OCI-LY1 (cell line): ENCODE measurements around the gene DDI1.
A peak's percentile ranks its signal among the peaks of the same experiment; 100 is the strongest.

ENCODE experiments used
- H2AFZ ChIP-seq: fragments of 200-600 bp; sonication (generic), shearing (Covaris generic); 2 replicates; pipeline ENCODE4 v1.6.0; 2014; ENCODE audit warnings: antibody characterized with exemption, mild to moderate bottlenecking, low read length
- H3F3A ChIP-seq: fragments of 200-600 bp; sonication (generic), shearing (Covaris generic); 2 replicates; pipeline ENCODE4 v1.6.0; 2014; ENCODE audit warnings: mild to moderate bottlenecking, antibody characterized with exemption, low read length, moderate library complexity; ENCODE audit not compliant: insufficient read depth
- H3K27ac ChIP-seq: fragments of 200-600 bp; sonication (generic); 2 replicates; pipeline ENCODE4 v1.5.1; 2014; ENCODE audit warnings: low read length, mixed run types, mild to moderate bottlenecking, low read depth; ENCODE audit not compliant: poor library complexity, severe bottlenecking
- H3K27me3 ChIP-seq: fragments of 200-600 bp; sonication (generic); 2 replicates; pipeline ENCODE4 v1.6.0; 2014; ENCODE audit warnings: antibody characterized with exemption, mild to moderate bottlenecking, low read length, moderate library complexity; ENCODE audit not compliant: insufficient read depth
- H3K36me3 ChIP-seq: fragments of 200-600 bp; sonication (generic); 2 replicates; pipeline ENCODE4 v1.6.1; 2014; ENCODE audit warnings: mild to moderate bottlenecking, antibody characterized with exemption, low read length, moderate library complexity, mixed read lengths; ENCODE audit not compliant: insufficient read depth
- H3K4me1 ChIP-seq: fragments of 200-600 bp; sonication (generic); 2 replicates; pipeline ENCODE4 v1.5.1; 2014; ENCODE audit warnings: mild to moderate bottlenecking, low read length, moderate library complexity; ENCODE audit not compliant: insufficient read depth, severe bottlenecking
- H3K4me2 ChIP-seq: fragments of 200-600 bp; sonication (generic), shearing (Covaris generic); 2 replicates; pipeline ENCODE4 v1.6.1; 2014; ENCODE audit warnings: low read length
- H3K4me3 ChIP-seq: fragments of 200-600 bp; sonication (generic); 2 replicates; pipeline ENCODE4 v1.5.1; 2014; ENCODE audit warnings: low read length, low read depth, mild to moderate bottlenecking, mixed read lengths; ENCODE audit not compliant: poor library complexity, severe bottlenecking
- H3K79me2 ChIP-seq: fragments of 200-600 bp; shearing (Covaris generic); 2 replicates; pipeline ENCODE4 v1.6.1; 2016; ENCODE audit warnings: mixed run types, low read length, mixed read lengths; ENCODE audit not compliant: insufficient read depth
- H3K9ac ChIP-seq: fragments of 200-600 bp; sonication (generic), shearing (Covaris generic); 2 replicates; pipeline ENCODE4 v1.6.1; 2014; ENCODE audit warnings: mild to moderate bottlenecking, low read length, mixed read lengths
- H3K9me2 ChIP-seq: fragments of 200-600 bp; sonication (generic), shearing (Covaris generic); 2 replicates; pipeline ENCODE4 v1.6.1; 2014; ENCODE audit warnings: low read depth, mild to moderate bottlenecking, low read length, mixed read lengths
- H3K9me3 ChIP-seq: fragments of 200-600 bp; shearing (Covaris generic); 2 replicates; pipeline ENCODE4 v1.6.1; 2014; ENCODE audit warnings: low read length, mixed read lengths
- H4K20me1 ChIP-seq: fragments of 200-600 bp; sonication (generic), shearing (Covaris generic); 2 replicates; pipeline ENCODE4 v1.6.0; 2016; ENCODE audit warnings: mild to moderate bottlenecking, low read length; ENCODE audit not compliant: insufficient read depth
- CTCF ChIP-seq: fragments of 200-600 bp; sonication (generic), shearing (Covaris generic); IDR thresholded peaks from 2 replicates; pipeline ENCODE4 v1.5.1; 2017; ENCODE audit warnings: mild to moderate bottlenecking, antibody characterized with exemption, low read length, moderate library complexity, mixed read lengths
- EZH2 ChIP-seq: fragments of 200-600 bp; sonication (generic), shearing (Covaris generic); IDR thresholded peaks from 2 replicates; pipeline ENCODE4 v1.8.0; 2017; ENCODE audit warnings: borderline replicate concordance, mixed run types, mild to moderate bottlenecking, antibody characterized with exemption, low read length, moderate library complexity, mixed read lengths

The DDI1 gene

DNA sequence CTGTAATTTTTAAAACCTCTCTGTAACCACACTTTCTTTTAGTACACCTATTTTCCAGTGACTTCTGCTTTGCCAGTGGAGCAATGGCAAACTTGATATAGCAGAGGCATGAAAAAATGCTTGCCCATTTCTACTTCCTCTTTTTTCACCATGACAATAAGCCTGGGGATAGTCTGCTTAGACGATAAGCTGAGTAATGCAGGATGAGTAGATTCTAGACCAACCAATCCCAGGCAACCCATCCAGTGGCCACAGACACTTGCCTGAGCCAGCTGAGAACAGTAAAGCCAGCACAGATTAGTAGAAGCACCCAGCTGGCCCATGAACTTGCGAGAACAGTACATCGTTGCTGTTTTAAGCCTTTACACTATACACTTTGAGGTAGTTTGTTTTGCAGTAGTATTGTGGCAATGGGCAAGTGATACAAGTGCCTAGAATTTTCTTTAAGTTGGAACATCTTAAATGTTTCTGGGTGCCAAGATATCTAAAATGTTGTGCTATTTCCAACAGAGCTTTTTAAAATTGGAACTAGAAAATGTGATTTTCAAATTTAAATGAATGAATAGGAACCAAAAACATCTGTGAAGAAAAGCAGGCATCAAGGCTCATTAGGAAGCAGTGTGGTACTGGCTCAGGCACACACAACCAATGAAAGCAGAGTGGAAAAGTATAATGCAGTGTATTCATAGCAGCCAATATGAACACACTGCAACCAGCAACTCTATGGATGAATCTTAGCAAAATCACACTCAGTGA lies 37.7 kb downstream of the DDI1 start:
- TF ChIP-seq CTCF, result no peak
- TF ChIP-seq EZH2, result no peak
- no peaks in the 10 kb centered on the region for H3K9me2 ChIP-seq
- H3K4me3 ChIP-seq, result peak overlapping the region; percentile 23
- H3K79me2 ChIP-seq, result no peaks in the 10 kb centered on the region
- no peaks in the 10 kb centered on the region for H3K27me3 ChIP-seq
- no peaks in the 10 kb centered on the region for H3F3A ChIP-seq
- no peaks in the 10 kb centered on the region for H3K36me3 ChIP-seq
- H3K9me3 ChIP-seq, result no peaks in the 10 kb centered on the region
- H2AFZ ChIP-seq, result no peak overlapping the region
- H3K4me2 ChIP-seq, result peak overlapping the region; percentile 51
- H3K27ac ChIP-seq, result peak overlapping the region; percentile 84
- H3K4me1 ChIP-seq, result peaks cover 53% of the 10 kb centered on the region
- H4K20me1 ChIP-seq, result no peaks in the 10 kb centered on the region
- H3K9ac ChIP-seq, result peak overlapping the region; percentile 39; the same call in 1 of the 2 replicates

DNA sequence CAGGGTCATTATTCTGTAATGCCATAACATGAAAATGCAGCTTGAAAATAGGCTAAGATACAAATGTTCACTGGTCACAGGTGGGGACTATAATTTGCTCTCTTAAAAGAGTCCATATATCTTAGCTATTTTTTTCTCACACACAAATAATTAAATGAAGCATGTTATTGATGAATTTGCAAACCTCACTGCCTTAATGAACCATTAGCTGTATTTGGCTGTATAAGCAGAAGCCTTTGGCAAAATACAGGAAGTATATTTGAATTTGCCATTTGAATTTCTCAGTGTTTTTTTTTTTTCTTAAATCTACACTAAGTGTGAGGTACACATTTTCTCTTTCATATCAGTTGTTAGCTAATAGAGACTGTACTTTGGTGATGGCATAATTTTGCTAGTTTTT lies 38.7 kb downstream of the DDI1 start:
- peak overlapping the region; percentile 84 for H3K27ac ChIP-seq
- TF ChIP-seq EZH2 (no peak), CTCF (no peak)
- peaks cover 53% of the 10 kb centered on the region for H3K4me1 ChIP-seq
- no peaks in the 10 kb centered on the region for H3K36me3 ChIP-seq
- H3F3A ChIP-seq, result no peaks in the 10 kb centered on the region
- H3K79me2 ChIP-seq, result no peaks in the 10 kb centered on the region
- H3K9me3 ChIP-seq, result no peaks in the 10 kb centered on the region
- H3K9me2 ChIP-seq, result no peaks in the 10 kb centered on the region
- H3K9ac ChIP-seq, result no peak overlapping the region
- H2AFZ ChIP-seq, result no peak overlapping the region
- H3K4me2 ChIP-seq, result no peak overlapping the region; the same call in 1 of the 2 replicates
- H3K4me3 ChIP-seq, result no peak overlapping the region
- no peaks in the 10 kb centered on the region for H4K20me1 ChIP-seq
- H3K27me3 ChIP-seq, result no peaks in the 10 kb centered on the region

DNA sequence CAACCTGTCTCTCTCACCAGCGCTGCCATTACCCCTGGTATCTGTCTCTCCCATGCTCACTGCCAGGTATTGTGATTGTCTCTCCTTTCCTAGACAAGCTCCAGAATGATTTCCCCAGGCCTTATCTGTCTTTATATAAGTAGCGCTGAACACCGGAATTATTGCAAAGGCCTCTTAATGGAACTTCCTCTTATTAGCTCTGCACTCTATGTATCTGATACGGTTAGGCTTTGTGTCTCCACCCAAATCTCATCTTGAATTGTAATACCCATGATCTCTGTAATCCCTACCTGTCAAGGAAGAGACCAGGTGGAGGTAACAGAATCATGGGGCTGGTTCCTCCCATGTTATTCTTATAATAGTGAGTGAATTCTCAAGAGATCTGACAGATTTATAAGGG lies 39.3 kb downstream of the DDI1 start:
- Histone ChIP-seq H2AFZ (no peak overlapping the region), H3K27me3 (no peaks in the 10 kb centered on the region), H3K27ac (peak overlapping the region; percentile 84), H3K36me3 (no peaks in the 10 kb centered on the region), H4K20me1 (no peaks in the 10 kb centered on the region), H3K9me3 (no peaks in the 10 kb centered on the region), H3K4me1 (peaks cover 53% of the 10 kb centered on the region), H3K4me3 (no peak overlapping the region), H3F3A (no peaks in the 10 kb centered on the region), H3K9ac (no peak overlapping the region), H3K79me2 (no peaks in the 10 kb centered on the region), H3K9me2 (no peaks in the 10 kb centered on the region), H3K4me2 (peak overlapping the region; percentile 28; the same call in 1 of the 2 replicates)
- TF ChIP-seq EZH2 (no peak), CTCF (no peak)
